Spleen (tissue), 11 donors: Measurements from ENCODE around the gene ANKRD31. TPM values are rescaled to one million over a fixed set of nuclear protein-coding genes. Genes with fewer than 3 reads are reported as not detected.

ENCODE experiments used
- DNase-seq: peaks from one replicate; pipeline ENCODE4 v3.0.0-alpha.2; 2020
- H3K27ac ChIP-seq, 8 donors: fragments of 200-600 bp; sonication (generic) in 7 of 8; 1 replicate in 4 of 8; 2 replicates in 4 of 8; pipeline versions ENCODE4 v1.5.0 to v1.8.0; 2016 to 2021; ENCODE audit warnings: inconsistent platforms in 4 of 8, mild to moderate bottlenecking in 4 of 8, moderate library complexity in 1 of 8
- H3K27me3 ChIP-seq, 7 donors: fragments of 200-600 bp; sonication (generic) in 6 of 7; replicated peaks in 1 of 7; 1 replicate in 4 of 7; 2 replicates in 3 of 7; pipeline versions ENCODE4 v1.5.0 to v1.8.0; 2016 to 2021; ENCODE audit warnings: inconsistent platforms in 3 of 7, mild to moderate bottlenecking in 1 of 7
- H3K36me3 ChIP-seq, 6 donors: fragments of 200-600 bp; sonication (generic) in 5 of 6; 1 replicate in 4 of 6; 2 replicates in 2 of 6; pipeline versions ENCODE4 v1.5.0 to v1.8.0; 2016 to 2021; ENCODE audit warnings: inconsistent platforms in 2 of 6
- H3K4me1 ChIP-seq, 6 donors: fragments of 200-600 bp; sonication (generic) in 5 of 6; 1 replicate in 3 of 6; 2 replicates in 3 of 6; pipeline versions ENCODE4 v1.5.0 to v1.8.0; 2016 to 2021; ENCODE audit warnings: inconsistent platforms in 3 of 6
- H3K4me3 ChIP-seq, 8 donors: fragments of 200-600 bp; sonication (generic) in 7 of 8; 1 replicate in 4 of 8; 2 replicates in 4 of 8; pipeline versions ENCODE4 v1.5.0 to v1.8.0; 2016 to 2021; ENCODE audit warnings: inconsistent platforms in 4 of 8, mild to moderate bottlenecking in 4 of 8, moderate library complexity in 2 of 8
- H3K9me3 ChIP-seq, 8 donors: fragments of 200-600 bp; sonication (generic) in 7 of 8; 1 replicate in 4 of 8; 2 replicates in 4 of 8; pipeline versions ENCODE4 v1.5.0 to v1.8.0; 2016 to 2021; ENCODE audit warnings: inconsistent platforms in 4 of 8
- CTCF ChIP-seq, 11 experiments: fragments of 200-600 bp in 7 of 11; fragments of 450-650 bp in 4 of 11; sonication (generic) in 4 of 11; IDR thresholded peaks in 8 of 11; conservative IDR thresholded peaks in 3 of 11; 1 replicate in 7 of 11; 2 replicates in 4 of 11; pipeline versions ENCODE4 v1.4.0 to v1.8.0; 2016 to 2021; ENCODE audit warnings: antibody characterized with exemption in 11 of 11, inconsistent platforms in 4 of 11, mild to moderate bottlenecking in 1 of 11
- POLR2A ChIP-seq, 3 donors: fragments of 450-650 bp; IDR thresholded peaks; one replicate each; pipeline ENCODE4 v1.5.1; 2017; ENCODE audit warnings: antibody characterized with exemption in 3 of 3, mild to moderate bottlenecking in 1 of 3
- POLR2AphosphoS5 ChIP-seq, 3 donors: sonication (generic); formaldehyde crosslinking; IDR thresholded peaks; one replicate each; pipeline ENCODE4 v1.5.1; 2017; ENCODE audit warnings: antibody characterized with exemption in 3 of 3
- WGBS, 5 donors: extraction: QIAGEN DNeasy Blood & Tissue Kit in 3 of 5; methylation state at CpG; one replicate each; pipeline versions ENCODE4 v1.1.5 to v1.1.7; 2013 to 2018; 5-methylcytosine and 5-hydroxymethylcytosine counted together
- intact Hi-C: fragments of 100-400 bp; cut with DNase I; formaldehyde crosslinking; loops from one replicate; pipeline ENCODE4 v1.15.0; 2023; ENCODE audit warnings: low total_unique reads
- polyA plus RNA-seq, 3 donors: library from polyadenylated mRNA; stranded (reverse); fragments of 200-250 nt; gene quantifications; one replicate each; pipeline ENCODE4 v1.2.1, GENCODE V29; 2013
- total RNA-seq, 7 donors: library from RNA; depleted of rRNA in 3 of 7; stranded (reverse); fragments of >200 nt in 3 of 7; fragmentation: NEBNext Ultra II Directional in 4 of 7; extraction: Animal tissue kit (Norgen Biotek cat#: 25700) in 4 of 7; gene quantifications; one replicate each; pipeline versions ENCODE4 v1.1.0 to v1.2.1, GENCODE V29; 2016 to 2021
- donor health status: healthy with polysubstance abuse.
- donor health status: DM: no; HTN: no; CAD: no; lungs with moderate emphysema.
- donor health status: DM: no; HTN: no; CAD: no.
- donor health status: Bipolar disorder and iron deficiency.
- donor health status: healthy.
- donor health status: DM: no; HTN: no; CAD: no.
- donor health status: DM: yes; HTN: yes; CAD: no.

ANKRD31 gene
- total and polyA plus RNA-seq, 10 donors = 0.03 to 0.51 (median 0.22) TPM

- 28 to 62% (median 49%) methylated on average over 7 of the region's 7 CpGs for WGBS, 5 donors
- DNase-seq = no peak
- intact Hi-C loops = loop anchor here (10.0 kb wide), 1 partner anchor 114 kb away; no protein-coding TSS in a partner anchor
- Histone ChIP-seq H3K27me3 (peaks cover 0 to 31% (median 12%) of the 10 kb centered on the region in 7 donors), H3K36me3 (peaks cover 0 to 11% (median 0%) of the 10 kb centered on the region in 6 donors), H3K27ac (peak overlapping the region in 4 of 8 donors; percentile 24 to 41 (median 35)), H3K4me1 (peaks cover 0 to 58% (median 41%) of the 10 kb centered on the region in 6 donors), H3K9me3 (no peaks in the 10 kb centered on the region), H3K4me3 (peak overlapping the region in 5 of 8 donors; percentile 6 to 51 (median 19))
- TF ChIP-seq POLR2AphosphoS5 (IDR thresholded peaks at IDR 0.05) = no peak
- no peak for TF ChIP-seq POLR2A (IDR thresholded peaks at IDR 0.05)
- no peak for TF ChIP-seq CTCF (IDR thresholded peaks at IDR 0.05 in 8 of 11, conservative IDR thresholded peaks at IDR 0.05 in 3 of 11)
These were observed 188.2 kb downstream of the ANKRD31 start for GRCh38 chr5:75048457-75048953.

- H3K4me3 ChIP-seq = no peak overlapping the region
- TF ChIP-seq POLR2AphosphoS5 (IDR thresholded peaks at IDR 0.05) (no peak), POLR2A (IDR thresholded peaks at IDR 0.05) (no peak), CTCF (IDR thresholded peaks at IDR 0.05 in 8 of 11, conservative IDR thresholded peaks at IDR 0.05 in 3 of 11) (no peak)
- H3K4me1 ChIP-seq = peaks cover 0 to 46% (median 31%) of the 10 kb centered on the region in 6 donors
- intact Hi-C loops = loop anchor here (10.0 kb wide), 1 partner anchor 113 kb away; no protein-coding TSS in a partner anchor
- H3K9me3 ChIP-seq = no peaks in the 10 kb centered on the region
- H3K36me3 ChIP-seq = peaks cover 0 to 11% (median 0%) of the 10 kb centered on the region in 6 donors
- DNase-seq = no peak
- peaks cover 0 to 19% (median 3%) of the 10 kb centered on the region in 7 donors for H3K27me3 ChIP-seq
- H3K27ac ChIP-seq = no peak overlapping the region
These were observed 189.3 kb downstream of the ANKRD31 start for GRCh38 chr5:75047356-75047755.

- Histone ChIP-seq H3K27me3 (peaks cover 0 to 11% (median 0%) of the 10 kb centered on the region in 7 donors), H3K4me3 (no peak overlapping the region), H3K4me1 (peaks cover 0 to 38% (median 24%) of the 10 kb centered on the region in 6 donors), H3K27ac (no peak overlapping the region), H3K9me3 (no peaks in the 10 kb centered on the region), H3K36me3 (peaks cover 0 to 11% (median 0%) of the 10 kb centered on the region in 6 donors)
- intact Hi-C loops = loop anchor here (10.0 kb wide), 1 partner anchor 112 kb away; no protein-coding TSS in a partner anchor
- no peak for TF ChIP-seq POLR2AphosphoS5 (IDR thresholded peaks at IDR 0.05)
- no peak for TF ChIP-seq CTCF (IDR thresholded peaks at IDR 0.05 in 8 of 11, conservative IDR thresholded peaks at IDR 0.05 in 3 of 11)
- no peak for TF ChIP-seq POLR2A (IDR thresholded peaks at IDR 0.05)
- WGBS, 5 donors = 87 to 94% (median 90%) methylated on average over 10 of the region's 10 CpGs
- no peak for DNase-seq
These were observed 190.1 kb downstream of the ANKRD31 start for GRCh38 chr5:75046366-75047142.

GRCh38 chr5:75045071-75045470 is 191.6 kb downstream of the ANKRD31 start:
- no peak for DNase-seq
- Histone ChIP-seq H3K27me3 (no peaks in the 10 kb centered on the region), H3K36me3 (peaks cover 0 to 11% (median 0%) of the 10 kb centered on the region in 6 donors), H3K27ac (no peak overlapping the region), H3K4me3 (no peak overlapping the region), H3K4me1 (peaks cover 0 to 23% (median 16%) of the 10 kb centered on the region in 6 donors), H3K9me3 (no peaks in the 10 kb centered on the region)
- 82 to 92% (median 85%) methylated on average over 2 of the region's 2 CpGs for WGBS, 5 donors
- TF ChIP-seq POLR2AphosphoS5 (IDR thresholded peaks at IDR 0.05) = no peak
- no peak for TF ChIP-seq POLR2A (IDR thresholded peaks at IDR 0.05)
- no peak for TF ChIP-seq CTCF (IDR thresholded peaks at IDR 0.05 in 8 of 11, conservative IDR thresholded peaks at IDR 0.05 in 3 of 11)
- intact Hi-C loops = loop anchor here (10.0 kb wide), 1 partner anchor 110 kb away; no protein-coding TSS in a partner anchor
